Sigmoid colon (tissue), 4 donors: Measurements from ENCODE around the gene KCNG2.

Experiments
- CTCF ChIP-seq, 4 experiments: fragments of 450-650 bp in 3 of 4; fragments of 200-600 bp in 1 of 4; IDR thresholded peaks; one replicate each; pipeline ENCODE4 v1.5.1; 2016 to 2019; ENCODE audit warnings: antibody characterized with exemption in 4 of 4, mild to moderate bottlenecking in 3 of 4, moderate library complexity in 2 of 4
- EP300 ChIP-seq, 4 donors: sonication (generic); formaldehyde crosslinking; IDR thresholded peaks; one replicate each; pipeline ENCODE4 v1.6.1; 2017; ENCODE audit warnings: antibody characterized with exemption in 4 of 4
- POLR2A ChIP-seq, 2 donors: fragments of 450-650 bp; IDR thresholded peaks; one replicate each; pipeline ENCODE4 v1.6.1; 2016; ENCODE audit warnings: antibody characterized with exemption in 2 of 2, mild to moderate bottlenecking in 2 of 2, moderate library complexity in 2 of 2
- POLR2AphosphoS5 ChIP-seq, 4 donors: sonication (generic); formaldehyde crosslinking; IDR thresholded peaks; one replicate each; pipeline ENCODE4 v1.6.1; 2017; ENCODE audit warnings: antibody characterized with exemption in 4 of 4

- TF ChIP-seq POLR2A (IDR thresholded peaks at IDR 0.05) (no peak), CTCF (IDR thresholded peaks at IDR 0.05) (no peak), POLR2AphosphoS5 (IDR thresholded peaks at IDR 0.05) (no peak), EP300 (IDR thresholded peaks at IDR 0.05) (no peak)
These were observed 137.4 kb downstream of the KCNG2 start for GRCh38 chr18:79935098-79935480.
